ENCODE data around the gene TMEM14A. TPM values are rescaled to one million over a fixed set of nuclear protein-coding genes. Genes with fewer than 3 reads are reported as not detected.

Gene TMEM14A
- polyA plus RNA-seq, 1 donor (not counting 4 experiments of a cell fraction or from before 2014, with no cell fraction given): 44.2 TPM

DNA sequence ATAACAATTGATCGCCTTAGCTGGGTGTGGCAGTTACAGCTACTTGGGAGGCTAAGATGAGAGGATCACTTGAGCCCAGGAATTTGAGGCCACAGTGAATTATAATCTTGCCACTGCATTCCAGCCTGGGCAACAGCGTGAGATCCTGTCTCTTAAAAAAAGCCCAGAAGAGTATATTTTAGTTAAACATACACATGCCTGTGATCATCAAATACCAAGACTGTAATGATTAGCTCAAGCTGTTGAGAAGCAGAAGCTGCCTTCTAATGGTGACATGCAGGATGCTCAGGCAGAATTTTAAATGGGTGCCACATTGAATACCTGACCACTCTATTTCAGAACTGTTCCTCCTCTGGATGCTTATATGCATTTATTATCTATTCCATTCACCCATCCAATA lies 8.9 kb upstream of the TMEM14A start:
- FAIRE-seq: no peak

GRCh38 chr6:52663120-52663935 lies 7.6 kb upstream of the TMEM14A start:
- H4K20me1 ChIP-seq (ENCODE audit: control insufficient read depth, extremely low read depth, insufficient read depth, low read length): no peaks in the 10 kb centered on the region
- FAIRE-seq: peak; percentile 20
- H3K4me2 ChIP-seq (ENCODE audit: control insufficient read depth, extremely low read depth, insufficient read depth, low read depth, low read length): peak overlapping the region; percentile 92
- H3K4me1 ChIP-seq (ENCODE audit: control insufficient read depth, extremely low read depth, insufficient read depth, low read length): peaks cover 5% of the 10 kb centered on the region
- H3K79me2 ChIP-seq (ENCODE audit: control insufficient read depth, insufficient read depth, low read length): no peaks in the 10 kb centered on the region
- no peaks in the 10 kb centered on the region for H3K9me3 ChIP-seq (ENCODE audit: control insufficient read depth, low read depth, low read length)
- H2AFZ ChIP-seq (ENCODE audit: control insufficient read depth, low read length): peak overlapping the region; percentile 93
- peak overlapping the region; percentile 3 for H3K27ac ChIP-seq (ENCODE audit: control insufficient read depth, insufficient read depth, low read length)
- TF ChIP-seq EZH2 (IDR thresholded peaks at IDR 0.05; ENCODE audit: low read length) (no peak), CTCF (optimal IDR thresholded peaks at IDR 0.05 in 1 of 3, IDR thresholded peaks at IDR 0.05 in 1 of 3, conservative IDR thresholded peaks at IDR 0.05 in 1 of 3; ENCODE audit: extremely low read depth in 1 of 3, insufficient read depth in 2 of 3, low read length in 3 of 3) (peak; percentile 63 to 77 (median 66))
- DNase-seq (ENCODE audit: low read depth, low spot score): peak; percentile 15
- H3K9me1 ChIP-seq (ENCODE audit: control insufficient read depth, extremely low read depth, insufficient read depth, low read length): no peaks in the 10 kb centered on the region
- no peaks in the 10 kb centered on the region for H3K27me3 ChIP-seq (ENCODE audit: control insufficient read depth, extremely low read depth, insufficient read depth, low read length)
- peak overlapping the region; percentile 57 to 91 (median 81) for H3K4me3 ChIP-seq (ENCODE audit: control insufficient read depth in 2 of 3, extremely low read depth in 1 of 3, insufficient read depth in 2 of 3, low read depth in 1 of 3, low read length in 3 of 3)
- no peaks in the 10 kb centered on the region for H3K36me3 ChIP-seq (ENCODE audit: control insufficient read depth in 2 of 2, extremely low read depth in 1 of 2, insufficient read depth in 2 of 2, low read length in 2 of 2)
- dilution Hi-C loops (cut with MboI; ENCODE audit: extremely low pct_ligation_motif_present, low sequenced_read_pairs): loop anchor here (25.0 kb wide), 1 partner anchor 251 kb away; the partner anchor contains the start of gene EFHC1
- H3K9ac ChIP-seq (ENCODE audit: control insufficient read depth, extremely low read depth, insufficient read depth, low read length): peak overlapping the region; percentile 54

More for the DNA sequence above, 8.9 kb upstream of the TMEM14A start:
- TF ChIP-seq CTCF (optimal IDR thresholded peaks at IDR 0.05 in 1 of 3, IDR thresholded peaks at IDR 0.05 in 1 of 3, conservative IDR thresholded peaks at IDR 0.05 in 1 of 3; ENCODE audit: extremely low read depth in 1 of 3, insufficient read depth in 2 of 3, low read length in 3 of 3): no peak
- TF ChIP-seq EZH2 (IDR thresholded peaks at IDR 0.05; ENCODE audit: low read length): no peak
- Histone ChIP-seq H3K9me3 (ENCODE audit: control insufficient read depth, low read depth, low read length) (no peaks in the 10 kb centered on the region), H3K4me1 (ENCODE audit: control insufficient read depth, extremely low read depth, insufficient read depth, low read length) (peaks cover 5% of the 10 kb centered on the region), H2AFZ (ENCODE audit: control insufficient read depth, low read length) (no peak overlapping the region), H3K27ac (ENCODE audit: control insufficient read depth, insufficient read depth, low read length) (no peak overlapping the region), H4K20me1 (ENCODE audit: control insufficient read depth, extremely low read depth, insufficient read depth, low read length) (no peaks in the 10 kb centered on the region), H3K36me3 (ENCODE audit: control insufficient read depth in 2 of 2, extremely low read depth in 1 of 2, insufficient read depth in 2 of 2, low read length in 2 of 2) (no peaks in the 10 kb centered on the region), H3K9me1 (ENCODE audit: control insufficient read depth, extremely low read depth, insufficient read depth, low read length) (no peaks in the 10 kb centered on the region), H3K4me2 (ENCODE audit: control insufficient read depth, extremely low read depth, insufficient read depth, low read depth, low read length) (no peak overlapping the region), H3K4me3 (ENCODE audit: control insufficient read depth in 2 of 3, extremely low read depth in 1 of 3, insufficient read depth in 2 of 3, low read depth in 1 of 3, low read length in 3 of 3) (no peak overlapping the region), H3K9ac (ENCODE audit: control insufficient read depth, extremely low read depth, insufficient read depth, low read length) (no peak overlapping the region), H3K79me2 (ENCODE audit: control insufficient read depth, insufficient read depth, low read length) (no peaks in the 10 kb centered on the region), H3K27me3 (ENCODE audit: control insufficient read depth, extremely low read depth, insufficient read depth, low read length) (no peaks in the 10 kb centered on the region)
- dilution Hi-C loops (cut with MboI; ENCODE audit: extremely low pct_ligation_motif_present, low sequenced_read_pairs): loop anchor here (25.0 kb wide), 1 partner anchor 250 kb away; the partner anchor contains the start of gene EFHC1
- DNase-seq (ENCODE audit: low read depth, low spot score): no peak

Measured in keratinocyte (primary cell).